Liver (tissue), 3 donors: ENCODE results near the gene PNPLA6.

ENCODE experiments used
- CTCF ChIP-seq: fragments of 150-350 bp; IDR thresholded peaks from 2 replicates; pipeline ENCODE4 v1.5.1; 2017; ENCODE audit warnings: improper control_type of control experiment, low read depth, low read length; ENCODE audit not compliant: missing input control
- FOXA1 ChIP-seq: IDR thresholded peaks from 2 replicates; pipeline ENCODE4 v1.6.1; 2016; ENCODE audit warnings: antibody characterized with exemption
- GABPA ChIP-seq, 2 donors: IDR thresholded peaks in 1 of 2; conservative IDR thresholded peaks in 1 of 2; 2 replicates each; pipeline ENCODE4 v1.6.1; 2016; ENCODE audit warnings: antibody characterized with exemption in 2 of 2, mild to moderate bottlenecking in 1 of 2, moderate library complexity in 1 of 2
- MAX ChIP-seq: IDR thresholded peaks from 2 replicates; pipeline ENCODE4 v1.6.1; 2016; ENCODE audit warnings: antibody characterized with exemption
- TAF1 ChIP-seq: conservative IDR thresholded peaks from 2 replicates; pipeline ENCODE4 v1.6.1; 2016; ENCODE audit warnings: antibody characterized with exemption, mild to moderate bottlenecking
- donor health status: healthy.
- donor health status: healthy.

- TF ChIP-seq MAX (no peak), CTCF (no peak), FOXA1 (no peak), GABPA (IDR thresholded peaks at IDR 0.05 in 1 of 2, conservative IDR thresholded peaks at IDR 0.05 in 1 of 2) (no peak), TAF1 (no peak)
Observed at GRCh38 chr19:7589822-7590221, 54.3 kb downstream of the PNPLA6 start.
